Measurements from ENCODE around the gene TESK2.

TESK2 gene

GRCh38 chr1:45512641-45513054 lies 21.7 kb upstream of the TESK2 start:
- DNase-seq (ENCODE audit: low read depth) = peak; percentile 79
- TF ChIP-seq CTCF (conservative IDR thresholded peaks at IDR 0.05; ENCODE audit: control insufficient read depth, insufficient read depth, low read depth, low read length) = peak; percentile 81

GRCh38 chr1:45510972-45511527 lies 20.1 kb upstream of the TESK2 start:
- no peak for DNase-seq (ENCODE audit: low read depth)

More at GRCh38 chr1:45512641-45513054, 21.7 kb upstream of the TESK2 start:
- no peak overlapping the region for H3K4me3 ChIP-seq (ENCODE audit: control insufficient read depth, low read depth, low read length)

GRCh38 chr1:45510036-45510971 lies 19.3 kb upstream of the TESK2 start:
- no peak overlapping the region for H3K4me3 ChIP-seq (ENCODE audit: control insufficient read depth, low read depth, low read length)

More at GRCh38 chr1:45510972-45511527, 20.1 kb upstream of the TESK2 start:
- no peak overlapping the region for H3K4me3 ChIP-seq (ENCODE audit: control insufficient read depth, low read depth, low read length)
- no peak for TF ChIP-seq CTCF (conservative IDR thresholded peaks at IDR 0.05; ENCODE audit: control insufficient read depth, insufficient read depth, low read depth, low read length)

GRCh38 chr1:45508295-45509151 lies 17.6 kb upstream of the TESK2 start:
- peak; percentile 19 for TF ChIP-seq CTCF (conservative IDR thresholded peaks at IDR 0.05; ENCODE audit: control insufficient read depth, insufficient read depth, low read depth, low read length)
- no peak overlapping the region for H3K4me3 ChIP-seq (ENCODE audit: control insufficient read depth, low read depth, low read length)
- peak; percentile 30 for DNase-seq (ENCODE audit: low read depth)

More at GRCh38 chr1:45510036-45510971, 19.3 kb upstream of the TESK2 start:
- TF ChIP-seq CTCF (conservative IDR thresholded peaks at IDR 0.05; ENCODE audit: control insufficient read depth, insufficient read depth, low read depth, low read length) = no peak
- no peak for DNase-seq (ENCODE audit: low read depth)

GRCh38 chr1:45507893-45508292 lies 16.9 kb upstream of the TESK2 start:
- TF ChIP-seq CTCF (conservative IDR thresholded peaks at IDR 0.05; ENCODE audit: control insufficient read depth, insufficient read depth, low read depth, low read length) = no peak
- no peak for DNase-seq (ENCODE audit: low read depth)
- no peak overlapping the region for H3K4me3 ChIP-seq (ENCODE audit: control insufficient read depth, low read depth, low read length)

- DNase-seq (ENCODE audit: low read depth) = no peak
- no peak overlapping the region for H3K4me3 ChIP-seq (ENCODE audit: control insufficient read depth, low read depth, low read length)
- TF ChIP-seq CTCF (conservative IDR thresholded peaks at IDR 0.05; ENCODE audit: control insufficient read depth, insufficient read depth, low read depth, low read length) = no peak
Observed at GRCh38 chr1:45507195-45507594, 16.2 kb upstream of the TESK2 start.
